ENCODE data around the gene TPMT. TPM values are rescaled to one million over a fixed set of nuclear protein-coding genes. Genes with fewer than 3 reads are reported as not detected.

The TPMT gene
- total and polyA plus RNA-seq, 2 of the 13 experiments (the other 11 are each of a cell fraction or from before 2014, with no cell fraction given), result 11.1 to 22.8 TPM

DNA sequence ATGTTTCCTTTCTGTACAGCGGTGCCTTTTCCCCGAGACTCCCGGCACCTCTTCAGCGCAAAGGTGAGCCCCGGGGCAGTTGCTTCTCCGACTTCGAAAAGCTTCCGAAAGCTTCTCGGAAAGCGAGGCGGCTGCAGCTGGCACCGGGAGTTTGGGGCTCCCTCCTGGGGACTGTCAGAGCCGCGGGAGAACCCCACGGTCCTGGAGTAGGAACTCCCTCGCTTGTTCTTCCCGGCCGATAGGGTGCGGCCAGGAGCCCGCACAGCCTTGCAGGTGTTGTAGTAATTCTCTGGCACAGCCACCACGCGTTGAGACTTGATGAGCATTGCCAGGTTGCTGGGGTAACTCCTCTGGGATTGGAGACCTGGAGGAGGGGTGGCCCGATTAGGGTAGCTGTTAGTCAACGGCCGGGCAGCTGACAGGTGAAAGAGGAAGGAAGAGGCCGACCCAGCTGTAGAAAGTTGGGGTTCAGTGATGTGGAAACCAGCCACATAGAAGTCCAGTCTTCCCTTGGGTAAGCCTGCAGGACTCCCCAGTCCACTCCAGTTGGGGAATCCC is 1.1 kb upstream of the TPMT start (continued):
- TF ChIP-seq, protein P1, sequence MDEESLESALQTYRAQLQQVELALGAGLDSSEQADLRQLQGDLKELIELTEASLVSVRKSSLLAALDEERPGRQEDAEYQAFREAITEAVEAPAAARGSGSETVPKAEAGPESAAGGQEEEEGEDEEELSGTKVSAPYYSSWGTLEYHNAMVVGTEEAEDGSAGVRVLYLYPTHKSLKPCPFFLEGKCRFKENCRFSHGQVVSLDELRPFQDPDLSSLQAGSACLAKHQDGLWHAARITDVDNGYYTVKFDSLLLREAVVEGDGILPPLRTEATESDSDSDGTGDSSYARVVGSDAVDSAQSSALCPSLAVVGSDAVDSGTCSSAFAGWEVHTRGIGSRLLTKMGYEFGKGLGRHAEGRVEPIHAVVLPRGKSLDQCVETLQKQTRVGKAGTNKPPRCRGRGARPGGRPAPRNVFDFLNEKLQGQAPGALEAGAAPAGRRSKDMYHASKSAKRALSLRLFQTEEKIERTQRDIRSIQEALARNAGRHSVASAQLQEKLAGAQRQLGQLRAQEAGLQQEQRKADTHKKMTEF (CRISPR knock-in tag; IDR thresholded peaks at IDR 0.05), result no peak; the same call in 1 of the 2 replicates
- peak; percentile 90 for TF ChIP-seq XRCC5 (optimal IDR thresholded peaks at IDR 0.05; ENCODE audit: low read length)
- peak; percentile 36; the same call in 1 of the 2 replicates for TF ChIP-seq HOXA5 (CRISPR knock-in tag; IDR thresholded peaks at IDR 0.05)
- no peak for TF ChIP-seq KAT7 (CRISPR knock-in tag; IDR thresholded peaks at IDR 0.05; ENCODE audit: borderline replicate concordance)
- TF ChIP-seq, protein P2, sequence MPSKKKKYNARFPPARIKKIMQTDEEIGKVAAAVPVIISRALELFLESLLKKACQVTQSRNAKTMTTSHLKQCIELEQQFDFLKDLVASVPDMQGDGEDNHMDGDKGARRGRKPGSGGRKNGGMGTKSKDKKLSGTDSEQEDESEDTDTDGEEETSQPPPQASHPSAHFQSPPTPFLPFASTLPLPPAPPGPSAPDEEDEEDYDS (CRISPR knock-in tag; IDR thresholded peaks at IDR 0.05), result no peak
- peak; percentile 23; the same call in 1 of the 2 replicates for TF ChIP-seq FOXA3 (CRISPR knock-in tag; IDR thresholded peaks at IDR 0.05)
- 0 out of 2 replicates have a peak, but pooled peaks have one; percentile 45 for TF ChIP-seq KDM3A (CRISPR knock-in tag; IDR thresholded peaks at IDR 0.05; ENCODE audit: low read depth)
- peak; percentile 59 for TF ChIP-seq STAG1 (CRISPR knock-in tag; IDR thresholded peaks at IDR 0.05)
- TF ChIP-seq ZNF335 (CRISPR knock-in tag; IDR thresholded peaks at IDR 0.05), result no peak
- peak; percentile 23 for TF ChIP-seq AGO2 (optimal IDR thresholded peaks at IDR 0.05; ENCODE audit: low read depth, low read length)
- no peak for TF ChIP-seq ZC3H13 (CRISPR knock-in tag; IDR thresholded peaks at IDR 0.05)
- TF ChIP-seq, protein P3, sequence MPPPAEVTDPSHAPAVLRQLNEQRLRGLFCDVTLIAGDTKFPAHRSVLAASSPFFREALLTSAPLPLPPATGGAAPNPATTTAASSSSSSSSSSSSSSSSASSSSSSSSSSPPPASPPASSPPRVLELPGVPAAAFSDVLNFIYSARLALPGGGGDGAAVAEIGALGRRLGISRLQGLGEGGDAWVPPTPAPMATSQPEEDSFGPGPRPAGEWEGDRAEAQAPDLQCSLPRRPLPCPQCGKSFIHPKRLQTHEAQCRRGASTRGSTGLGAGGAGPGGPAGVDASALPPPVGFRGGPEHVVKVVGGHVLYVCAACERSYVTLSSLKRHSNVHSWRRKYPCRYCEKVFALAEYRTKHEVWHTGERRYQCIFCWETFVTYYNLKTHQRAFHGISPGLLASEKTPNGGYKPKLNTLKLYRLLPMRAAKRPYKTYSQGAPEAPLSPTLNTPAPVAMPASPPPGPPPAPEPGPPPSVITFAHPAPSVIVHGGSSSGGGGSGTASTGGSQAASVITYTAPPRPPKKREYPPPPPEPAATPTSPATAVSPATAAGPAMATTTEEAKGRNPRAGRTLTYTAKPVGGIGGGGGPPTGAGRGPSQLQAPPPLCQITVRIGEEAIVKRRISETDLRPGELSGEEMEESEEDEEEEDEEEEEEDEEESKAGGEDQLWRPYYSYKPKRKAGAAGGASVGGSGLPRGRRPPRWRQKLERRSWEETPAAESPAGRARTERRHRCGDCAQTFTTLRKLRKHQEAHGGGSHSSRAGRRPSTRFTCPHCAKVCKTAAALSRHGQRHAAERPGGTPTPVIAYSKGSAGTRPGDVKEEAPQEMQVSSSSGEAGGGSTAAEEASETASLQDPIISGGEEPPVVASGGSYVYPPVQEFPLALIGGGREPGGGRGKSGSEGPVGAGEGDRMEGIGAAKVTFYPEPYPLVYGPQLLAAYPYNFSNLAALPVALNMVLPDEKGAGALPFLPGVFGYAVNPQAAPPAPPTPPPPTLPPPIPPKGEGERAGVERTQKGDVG (CRISPR knock-in tag; IDR thresholded peaks at IDR 0.05; ENCODE audit: borderline replicate concordance), result peak; percentile 34; the same call in 1 of the 2 replicates
- peak; percentile 78; the same call in 1 of the 2 replicates for TF ChIP-seq ZNF619 (CRISPR knock-in tag; IDR thresholded peaks at IDR 0.05)
- TF ChIP-seq, protein P4, sequence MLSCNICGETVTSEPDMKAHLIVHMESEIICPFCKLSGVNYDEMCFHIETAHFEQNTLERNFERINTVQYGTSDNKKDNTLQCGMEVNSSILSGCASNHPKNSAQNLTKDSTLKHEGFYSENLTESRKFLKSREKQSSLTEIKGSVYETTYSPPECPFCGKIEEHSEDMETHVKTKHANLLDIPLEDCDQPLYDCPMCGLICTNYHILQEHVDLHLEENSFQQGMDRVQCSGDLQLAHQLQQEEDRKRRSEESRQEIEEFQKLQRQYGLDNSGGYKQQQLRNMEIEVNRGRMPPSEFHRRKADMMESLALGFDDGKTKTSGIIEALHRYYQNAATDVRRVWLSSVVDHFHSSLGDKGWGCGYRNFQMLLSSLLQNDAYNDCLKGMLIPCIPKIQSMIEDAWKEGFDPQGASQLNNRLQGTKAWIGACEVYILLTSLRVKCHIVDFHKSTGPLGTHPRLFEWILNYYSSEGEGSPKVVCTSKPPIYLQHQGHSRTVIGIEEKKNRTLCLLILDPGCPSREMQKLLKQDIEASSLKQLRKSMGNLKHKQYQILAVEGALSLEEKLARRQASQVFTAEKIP (CRISPR knock-in tag; IDR thresholded peaks at IDR 0.05; ENCODE audit: borderline replicate concordance), result no peak
- TF ChIP-seq POLR2G (IDR thresholded peaks at IDR 0.05; ENCODE audit: low read depth, low read length), result no peak
- TF ChIP-seq ZNF841 (CRISPR knock-in tag; IDR thresholded peaks at IDR 0.05; ENCODE audit: borderline replicate concordance), result no peak
- no peak for TF ChIP-seq LCORL (IDR thresholded peaks at IDR 0.05)
- TF ChIP-seq LCORL (CRISPR knock-in tag; IDR thresholded peaks at IDR 0.05), result peak; percentile 53; the same call in 1 of the 2 replicates
- 0 out of 2 replicates have a peak, but pooled peaks have one; percentile 14 for TF ChIP-seq ETV5 (CRISPR knock-in tag; IDR thresholded peaks at IDR 0.05; ENCODE audit: borderline replicate concordance)
- 0 out of 2 replicates have a peak, but pooled peaks have one; percentile 5 for TF ChIP-seq FOSL2 (CRISPR knock-in tag; IDR thresholded peaks at IDR 0.05)
- TF ChIP-seq SMAD1 (CRISPR knock-in tag; IDR thresholded peaks at IDR 0.05; ENCODE audit: borderline replicate concordance, low read depth), result peak; percentile 68; the same call in 1 of the 2 replicates
- TF ChIP-seq, protein P5, sequence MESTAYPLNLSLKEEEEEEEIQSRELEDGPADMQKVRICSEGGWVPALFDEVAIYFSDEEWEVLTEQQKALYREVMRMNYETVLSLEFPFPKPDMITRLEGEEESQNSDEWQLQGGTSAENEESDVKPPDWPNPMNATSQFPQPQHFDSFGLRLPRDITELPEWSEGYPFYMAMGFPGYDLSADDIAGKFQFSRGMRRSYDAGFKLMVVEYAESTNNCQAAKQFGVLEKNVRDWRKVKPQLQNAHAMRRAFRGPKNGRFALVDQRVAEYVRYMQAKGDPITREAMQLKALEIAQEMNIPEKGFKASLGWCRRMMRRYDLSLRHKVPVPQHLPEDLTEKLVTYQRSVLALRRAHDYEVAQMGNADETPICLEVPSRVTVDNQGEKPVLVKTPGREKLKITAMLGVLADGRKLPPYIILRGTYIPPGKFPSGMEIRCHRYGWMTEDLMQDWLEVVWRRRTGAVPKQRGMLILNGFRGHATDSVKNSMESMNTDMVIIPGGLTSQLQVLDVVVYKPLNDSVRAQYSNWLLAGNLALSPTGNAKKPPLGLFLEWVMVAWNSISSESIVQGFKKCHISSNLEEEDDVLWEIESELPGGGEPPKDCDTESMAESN (CRISPR knock-in tag; conservative IDR thresholded peaks at IDR 0.05), result no peak; the same call in 1 of the 2 replicates

All from HepG2 (cell line).